ENCODE data around the gene LST1.

Gene LST1

DNA sequence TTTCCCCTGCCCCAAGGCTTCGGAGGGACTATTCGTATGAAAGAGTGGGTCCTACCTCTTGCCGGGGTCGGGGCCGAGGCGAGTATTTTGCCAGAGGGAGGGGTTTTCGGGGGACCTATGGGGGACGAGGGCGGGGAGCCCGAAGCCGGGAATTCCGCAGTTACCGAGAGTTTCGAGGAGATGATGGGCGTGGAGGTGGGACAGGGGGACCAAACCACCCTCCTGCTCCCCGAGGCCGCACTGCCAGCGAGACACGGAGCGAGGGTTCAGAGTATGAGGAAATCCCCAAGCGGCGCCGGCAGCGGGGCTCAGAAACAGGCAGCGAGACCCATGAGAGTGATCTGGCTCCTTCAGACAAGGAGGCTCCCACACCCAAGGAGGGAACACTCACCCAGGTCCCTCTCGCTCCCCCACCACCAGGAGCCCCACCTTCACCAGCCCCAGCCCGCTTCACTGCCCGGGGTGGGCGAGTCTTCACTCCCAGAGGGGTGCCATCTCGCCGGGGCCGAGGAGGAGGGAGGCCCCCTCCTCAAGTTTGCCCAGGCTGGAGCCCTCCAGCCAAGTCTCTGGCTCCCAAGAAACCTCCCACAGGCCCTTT is 45.7 kb downstream of the LST1 start:
- POLR2A ChIA-PET: no interaction called here
- DNase-seq (ENCODE audit: extremely low spot score): no peak
- TF ChIP-seq, protein P1, sequence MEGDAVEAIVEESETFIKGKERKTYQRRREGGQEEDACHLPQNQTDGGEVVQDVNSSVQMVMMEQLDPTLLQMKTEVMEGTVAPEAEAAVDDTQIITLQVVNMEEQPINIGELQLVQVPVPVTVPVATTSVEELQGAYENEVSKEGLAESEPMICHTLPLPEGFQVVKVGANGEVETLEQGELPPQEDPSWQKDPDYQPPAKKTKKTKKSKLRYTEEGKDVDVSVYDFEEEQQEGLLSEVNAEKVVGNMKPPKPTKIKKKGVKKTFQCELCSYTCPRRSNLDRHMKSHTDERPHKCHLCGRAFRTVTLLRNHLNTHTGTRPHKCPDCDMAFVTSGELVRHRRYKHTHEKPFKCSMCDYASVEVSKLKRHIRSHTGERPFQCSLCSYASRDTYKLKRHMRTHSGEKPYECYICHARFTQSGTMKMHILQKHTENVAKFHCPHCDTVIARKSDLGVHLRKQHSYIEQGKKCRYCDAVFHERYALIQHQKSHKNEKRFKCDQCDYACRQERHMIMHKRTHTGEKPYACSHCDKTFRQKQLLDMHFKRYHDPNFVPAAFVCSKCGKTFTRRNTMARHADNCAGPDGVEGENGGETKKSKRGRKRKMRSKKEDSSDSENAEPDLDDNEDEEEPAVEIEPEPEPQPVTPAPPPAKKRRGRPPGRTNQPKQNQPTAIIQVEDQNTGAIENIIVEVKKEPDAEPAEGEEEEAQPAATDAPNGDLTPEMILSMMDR (IDR thresholded peaks at IDR 0.05; ENCODE audit: control extremely low read depth, extremely low read depth, low read depth, missing control alignments): no peak
- CTCF ChIA-PET: no interaction called here

DNA sequence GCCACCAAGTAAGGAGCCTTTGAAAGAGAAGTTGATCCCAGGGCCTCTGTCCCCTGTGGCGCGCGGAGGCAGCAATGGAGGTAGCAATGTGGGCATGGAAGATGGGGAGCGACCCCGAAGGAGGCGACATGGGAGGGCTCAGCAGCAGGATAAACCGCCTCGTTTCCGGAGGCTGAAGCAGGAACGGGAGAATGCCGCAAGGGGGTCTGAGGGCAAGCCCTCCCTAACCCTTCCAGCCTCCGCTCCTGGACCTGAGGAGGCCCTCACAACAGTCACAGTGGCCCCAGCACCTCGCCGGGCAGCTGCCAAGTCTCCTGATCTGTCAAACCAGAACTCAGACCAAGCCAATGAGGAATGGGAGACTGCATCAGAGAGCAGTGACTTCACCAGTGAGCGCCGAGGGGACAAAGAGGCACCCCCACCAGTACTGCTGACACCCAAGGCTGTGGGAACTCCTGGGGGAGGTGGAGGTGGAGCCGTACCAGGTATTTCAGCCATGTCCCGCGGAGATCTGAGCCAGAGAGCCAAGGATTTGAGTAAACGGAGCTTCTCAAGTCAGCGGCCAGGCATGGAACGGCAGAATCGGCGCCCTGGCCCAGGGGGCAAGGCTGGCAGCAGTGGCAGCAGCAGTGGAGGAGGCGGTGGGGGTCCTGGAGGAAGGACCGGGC is 46.3 kb downstream of the LST1 start:
- CTCF ChIA-PET: no interaction called here
- DNase-seq (ENCODE audit: extremely low spot score): no peak
- TF ChIP-seq, protein P1 (IDR thresholded peaks at IDR 0.05; ENCODE audit: control extremely low read depth, extremely low read depth, low read depth, missing control alignments): no peak
- POLR2A ChIA-PET: no interaction called here

DNA sequence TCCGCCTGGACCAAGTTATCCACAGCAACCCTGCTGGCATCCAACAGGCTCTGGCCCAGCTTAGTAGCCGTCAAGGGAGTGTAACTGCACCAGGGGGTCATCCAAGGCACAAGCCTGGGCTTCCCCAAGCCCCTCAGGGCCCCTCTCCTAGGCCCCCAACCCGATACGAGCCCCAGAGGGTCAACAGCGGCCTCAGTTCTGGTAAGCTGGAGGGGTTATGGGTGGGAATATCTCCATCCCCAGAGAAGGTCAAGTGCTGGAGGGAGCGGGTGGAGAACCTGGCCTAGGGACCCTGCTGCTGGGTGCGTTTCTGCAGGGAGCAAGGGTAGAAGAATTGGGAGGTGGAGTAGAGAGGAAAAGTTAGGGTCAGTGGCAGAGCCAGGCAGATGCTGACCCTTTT is 47.4 kb downstream of the LST1 start:
- CTCF ChIA-PET: interaction anchor here (1.5 to 2.4 kb wide), 3 partner anchors 10 to 12 kb away, joined by 5 to 7 read pairs (median 6); no protein-coding TSS in a partner anchor
- no peak for DNase-seq (ENCODE audit: extremely low spot score)
- POLR2A ChIA-PET: interaction anchor here (1.1 to 1.2 kb wide), 2 partner anchors 10 to 13 kb away, joined by 6 to 8 read pairs; partner anchors contain the start of gene PRRC2A
- TF ChIP-seq, protein P1 (IDR thresholded peaks at IDR 0.05; ENCODE audit: control extremely low read depth, extremely low read depth, low read depth, missing control alignments): no peak

DNA sequence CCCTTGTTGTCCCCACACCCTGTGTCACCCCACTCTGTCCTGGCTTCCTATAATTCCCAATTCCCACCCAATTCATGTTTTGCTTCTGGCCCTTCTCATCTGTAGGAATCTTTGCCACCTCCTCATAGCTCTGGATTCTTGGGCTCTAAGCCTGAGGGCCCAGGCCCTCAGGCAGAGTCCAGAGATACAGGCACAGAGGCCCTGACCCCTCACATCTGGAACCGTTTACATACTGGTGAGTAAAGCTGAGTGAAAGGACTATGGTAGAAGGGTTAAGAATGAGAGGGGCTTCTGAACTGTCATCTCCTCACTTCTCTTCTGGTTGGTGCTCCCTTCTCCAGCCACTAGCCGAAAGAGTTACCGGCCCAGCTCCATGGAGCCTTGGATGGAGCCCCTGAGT is 48.1 kb downstream of the LST1 start:
- no peak for DNase-seq (ENCODE audit: extremely low spot score)
- TF ChIP-seq, protein P1 (IDR thresholded peaks at IDR 0.05; ENCODE audit: control extremely low read depth, extremely low read depth, low read depth, missing control alignments): no peak
- CTCF ChIA-PET: interaction anchor here (1.0 to 2.4 kb wide), 5 partner anchors 9 to 83 kb away, joined by 3 to 7 read pairs (median 5); no protein-coding TSS in a partner anchor
- POLR2A ChIA-PET: interaction anchor here (1.1 to 1.2 kb wide), 2 partner anchors 10 to 14 kb away, joined by 6 to 8 read pairs; partner anchors contain the start of gene PRRC2A

DNA sequence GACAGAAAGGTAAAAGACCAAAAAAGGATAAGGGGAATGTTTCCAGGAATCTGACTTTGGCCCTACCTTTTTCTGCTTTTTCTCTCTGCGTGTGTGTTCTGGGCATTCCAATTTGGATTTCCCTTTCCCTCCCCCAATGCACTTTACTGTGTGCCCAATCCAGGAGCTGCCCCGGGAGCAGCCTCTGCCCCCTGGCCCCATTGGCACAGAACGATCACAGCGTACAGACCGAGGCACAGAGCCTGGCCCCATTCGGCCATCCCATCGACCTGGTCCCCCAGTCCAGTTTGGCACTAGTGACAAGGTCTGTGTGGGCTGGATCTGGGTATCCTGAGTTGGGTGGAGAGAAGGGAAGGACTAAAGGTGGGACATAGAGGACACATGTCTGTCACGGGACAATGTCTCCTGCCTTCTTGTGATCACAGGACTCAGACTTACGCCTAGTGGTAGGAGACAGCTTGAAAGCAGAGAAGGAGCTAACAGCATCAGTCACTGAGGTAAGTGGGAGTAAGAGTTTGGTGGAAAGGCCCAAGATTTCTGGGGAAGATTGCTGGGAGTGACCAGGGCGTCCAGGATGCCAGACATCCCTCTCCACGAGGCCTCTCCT is 49.0 kb downstream of the LST1 start:
- ChIA-PET POLR2A (interaction anchor here (0.6 to 1.2 kb wide), 2 partner anchors 9 to 201 kb away, joined by 7 to 8 read pairs; no protein-coding TSS in a partner anchor), CTCF (interaction anchor here (1.0 to 2.4 kb wide), 6 partner anchors 9 to 84 kb away, joined by 3 to 7 read pairs (median 4); no protein-coding TSS in a partner anchor)
- DNase-seq (ENCODE audit: extremely low spot score): no peak
- TF ChIP-seq, protein P1 (IDR thresholded peaks at IDR 0.05; ENCODE audit: control extremely low read depth, extremely low read depth, low read depth, missing control alignments): no peak

Data from GM10248 (cell line).